HepG2 (cell line): Measurements from ENCODE around the gene TM4SF20. TPM values are rescaled to one million over a fixed set of nuclear protein-coding genes. Genes with fewer than 3 reads are reported as not detected.

Experiments used
- ATAC-seq: fragments of 200-7000 bp; cut with Tn5 transposase; 3 replicates; pipeline ENCODE4 v1.9.1; 2020; ENCODE audit warnings: mild to moderate bottlenecking, moderate library complexity
- BruUV-seq: library from RNA; stranded (reverse); fragments of 400-500 nt; replicated peaks from 2 replicates; lab custom pipeline; 2021; lab: Mats Ljungman, UMichigan
- CTCF ChIA-PET: fragments of 300-600 bp; formaldehyde crosslinking; extraction: SDS; loops from one replicate; lab custom pipeline; 2021; ENCODE audit warnings: low total read pairs, inconsistent platforms, low intra/inter-chr PET ratio; lab: Yijun Ruan, JAX
- POLR2A ChIA-PET: fragments of 350-600 bp; sonication (Branson Sonifier 250); formaldehyde crosslinking; loops from one replicate; lab custom pipeline; 2020; ENCODE audit warnings: antibody characterized with exemption, inconsistent platforms; lab: Yijun Ruan, JAX
- DNase-seq: peaks from one replicate; pipeline ENCODE4 v3.0.0-alpha.2; 2015; ENCODE audit warnings: low spot score
- FAIRE-seq: peaks from 3 replicates; lab custom pipeline; 2011; peaks lifted over from hg19 to GRCh38; lab: Jason Lieb, UNC
- H2AFZ ChIP-seq: one replicate; pipeline ENCODE4 v1.6.1; 2011; ENCODE audit warnings: low read length, inconsistent platforms
- H3K27ac ChIP-seq: fragments of 300-600 bp; 3 replicates; pipeline ENCODE4 v1.8.0; 2011; ENCODE audit warnings: mixed run types, mild to moderate bottlenecking, mixed read lengths, low read length, inconsistent platforms; ENCODE audit not compliant: insufficient read depth; ENCODE audit errors: extremely low read length
- H3K27me3 ChIP-seq, 2 experiments: fragments of 200-600 bp in 1 of 2; 2 replicates in 1 of 2; 3 replicates in 1 of 2; pipeline versions ENCODE4 v1.6.0 to v1.8.0; 2011; ENCODE audit warnings: low read length in 2 of 2, mild to moderate bottlenecking in 2 of 2, moderate library complexity in 2 of 2, inconsistent platforms in 1 of 2; ENCODE audit not compliant: insufficient read depth in 2 of 2, control insufficient read depth in 1 of 2
- H3K36me3 ChIP-seq, 2 experiments: fragments of 200-600 bp in 1 of 2; replicated peaks in 1 of 2; 2 replicates in 1 of 2; 3 replicates in 1 of 2; pipeline versions ENCODE4 v1.5.1 to v1.8.0; 2011; ENCODE audit warnings: low read length in 2 of 2, inconsistent platforms in 1 of 2; ENCODE audit not compliant: insufficient read depth in 2 of 2, control insufficient read depth in 1 of 2
- H3K4me1 ChIP-seq: 2 replicates; pipeline ENCODE4 v1.5.1; 2012; ENCODE audit warnings: low read length, inconsistent platforms; ENCODE audit not compliant: insufficient read depth
- H3K4me2 ChIP-seq: 2 replicates; pipeline ENCODE4 v1.6.0; 2011; ENCODE audit warnings: low read depth, low read length, inconsistent platforms
- H3K4me3 ChIP-seq, 3 experiments: fragments of 200-600 bp in 1 of 3; sonication (generic), shearing (Covaris generic) in 1 of 3; replicated peaks in 1 of 3; 2 replicates each; pipeline ENCODE4 v1.5.1; 2011 to 2016; ENCODE audit warnings: low read length in 3 of 3, inconsistent platforms in 2 of 3, low read depth in 2 of 3, mild to moderate bottlenecking in 2 of 3, control low read depth in 1 of 3, mixed read lengths in 1 of 3; ENCODE audit not compliant: insufficient read depth in 1 of 3
- H3K79me2 ChIP-seq: one replicate; pipeline ENCODE4 v1.6.1; 2011; ENCODE audit warnings: low read length, inconsistent platforms; ENCODE audit not compliant: insufficient read depth
- H3K9ac ChIP-seq: 2 replicates; pipeline ENCODE4 v1.6.0; 2011; ENCODE audit warnings: mild to moderate bottlenecking, low read depth, low read length, inconsistent platforms; ENCODE audit not compliant: insufficient read depth
- H3K9me3 ChIP-seq: 2 replicates; pipeline ENCODE4 v1.5.1; 2012; ENCODE audit warnings: mild to moderate bottlenecking, low read length
- H4K20me1 ChIP-seq: 2 replicates; pipeline ENCODE4 v1.6.0; 2011; ENCODE audit warnings: inconsistent platforms, mild to moderate bottlenecking, low read length, moderate library complexity; ENCODE audit not compliant: insufficient read depth
- CENPX ChIP-seq: sonication (generic); formaldehyde crosslinking; IDR thresholded peaks from 2 replicates; pipeline ENCODE4 v1.9.0; 2021; ENCODE audit warnings: mild to moderate bottlenecking, missing genetic modification reagents, moderate library complexity
- DPF2 ChIP-seq: sonication (generic); formaldehyde crosslinking; IDR thresholded peaks from 2 replicates; pipeline ENCODE4 v1.4.0; 2020; ENCODE audit warnings: mild to moderate bottlenecking, low read depth, missing genetic modification reagents, borderline replicate concordance
- DZIP1 ChIP-seq: sonication (generic); formaldehyde crosslinking; IDR thresholded peaks from 2 replicates; pipeline ENCODE4 v1.5.0; 2020; ENCODE audit warnings: mild to moderate bottlenecking, missing genetic modification reagents
- FOXO1 ChIP-seq: sonication (generic); formaldehyde crosslinking; IDR thresholded peaks from 2 replicates; pipeline ENCODE4 v1.4.0; 2020; ENCODE audit warnings: missing genetic modification reagents
- FOXP1 ChIP-seq, 2 experiments: fragments of 450-650 bp in 1 of 2; IDR thresholded peaks; 2 replicates each; pipeline ENCODE4 v1.6.1; 2017 to 2018; ENCODE audit warnings: antibody characterized with exemption in 1 of 2
- MAFF ChIP-seq: IDR thresholded peaks from 2 replicates; pipeline ENCODE4 v1.6.1; 2011; ENCODE audit warnings: low read depth, low read length, improper control_type of control experiment
- TEAD2 ChIP-seq: sonication (generic); formaldehyde crosslinking; IDR thresholded peaks from 2 replicates; pipeline ENCODE4 v1.9.0; 2021; ENCODE audit warnings: missing genetic modification reagents
- ZNF451 ChIP-seq: sonication (generic); formaldehyde crosslinking; IDR thresholded peaks from 2 replicates; pipeline ENCODE4 v1.5.0; 2020; ENCODE audit warnings: mild to moderate bottlenecking, missing genetic modification reagents
- ZNF570 ChIP-seq: sonication (generic); formaldehyde crosslinking; IDR thresholded peaks from 2 replicates; pipeline ENCODE4 v1.4.0; 2020; ENCODE audit warnings: mild to moderate bottlenecking, missing genetic modification reagents, borderline replicate concordance
- ZNF660 ChIP-seq: sonication (generic); formaldehyde crosslinking; IDR thresholded peaks from 2 replicates; pipeline ENCODE4 v1.5.1; 2020; ENCODE audit warnings: mild to moderate bottlenecking, low read depth, missing genetic modification reagents, borderline replicate concordance
- ZNF720 ChIP-seq: sonication (generic); formaldehyde crosslinking; IDR thresholded peaks from 2 replicates; pipeline ENCODE4 v1.4.0; 2020; ENCODE audit warnings: missing genetic modification reagents
- ZNF776 ChIP-seq: sonication (generic); formaldehyde crosslinking; IDR thresholded peaks from 2 replicates; pipeline ENCODE4 v1.4.0; 2020; ENCODE audit warnings: mild to moderate bottlenecking, missing genetic modification reagents
- WGBS: methylation state at CpG from one replicate; pipeline ENCODE4 v1.1.6; 2017; ENCODE audit warnings: low lambda C conversion rate; 5-methylcytosine and 5-hydroxymethylcytosine counted together
- in situ Hi-C: cut with HindIII; loops from 2 replicates; pipeline ENCODE4 v1.10.0; 2017; ENCODE audit warnings: low pct_unique_long_range_greater_than_20kb; ENCODE audit not compliant: extremely low pct_ligation_motif_present
- intact Hi-C: fragments of 100-400 bp; cut with micrococcal nuclease; formaldehyde crosslinking; loops from one replicate; pipeline ENCODE4 v1.10.0; 2022; ENCODE audit not compliant: unreplicated experiment
- polyA plus RNA-seq, 8 experiments: library from polyadenylated mRNA; depleted of rRNA in 3 of 8; stranded (reverse) in 7 of 8; unstranded in 1 of 8; fragments of >200 nt; fragmentation: Illumina TruSeq in 4 of 8; extraction: Trizol in 4 of 8; gene quantifications; 2 replicates each; pipeline versions ENCODE4 v1.2.1 to v1.2.3, GENCODE V29; 2011 to 2016; ENCODE audit warnings: low read depth in 4 of 8, missing spikeins in 1 of 8, mixed read lengths in 1 of 8; ENCODE audit not compliant: insufficient read depth in 1 of 8
- total RNA-seq, 5 experiments: library from RNA; depleted of rRNA; stranded (reverse); fragments of >200 nt; fragmentation: Illumina TruSeq; extraction: Trizol; gene quantifications; 2 replicates each; pipeline ENCODE4 v1.2.3, GENCODE V29; 2016; ENCODE audit warnings: low read depth in 1 of 5
- TF ChIP-seq, protein P1 (sequence below): sonication (generic); formaldehyde crosslinking; IDR thresholded peaks from 2 replicates; pipeline ENCODE4 v1.4.0; 2020; ENCODE audit warnings: mild to moderate bottlenecking, missing genetic modification reagents
- TF ChIP-seq, protein P2 (sequence below): sonication (generic); formaldehyde crosslinking; IDR thresholded peaks from 2 replicates; pipeline ENCODE4 v1.5.0; 2020; ENCODE audit warnings: mild to moderate bottlenecking, low read depth, missing genetic modification reagents, borderline replicate concordance

The TM4SF20 gene
- total and polyA plus RNA-seq, 2 of the 13 experiments (the other 11 are each of a cell fraction or from before 2014, with no cell fraction given), result not detected

GRCh38 chr2:227411990-227412350, 32.9 kb upstream of the TM4SF20 start:
- Histone ChIP-seq H3K9ac (no peak overlapping the region), H3K9me3 (no peaks in the 10 kb centered on the region), H3K4me3 (no peak overlapping the region), H3K4me2 (no peak overlapping the region), H2AFZ (no peak overlapping the region), H3K79me2 (no peaks in the 10 kb centered on the region), H3K36me3 (no peaks in the 10 kb centered on the region), H3K4me1 (peaks cover 27% of the 10 kb centered on the region), H3K27me3 (no peaks in the 10 kb centered on the region), H3K27ac (no peak overlapping the region), H4K20me1 (no peaks in the 10 kb centered on the region)
- POLR2A ChIA-PET, result no interaction called here
- in situ Hi-C loops (no loop called here), intact Hi-C loops (no loop called here)
- no peak for TF ChIP-seq ZNF660 (CRISPR knock-in tag)
- TF ChIP-seq ZNF720 (CRISPR knock-in tag), result no peak
- TF ChIP-seq ZNF451 (CRISPR knock-in tag), result no peak
- no peak for TF ChIP-seq FOXP1 (IDR thresholded peaks at IDR 0.05)
- TF ChIP-seq FOXP1 (CRISPR knock-in tag; IDR thresholded peaks at IDR 0.05), result no peak
- TF ChIP-seq, protein P1, sequence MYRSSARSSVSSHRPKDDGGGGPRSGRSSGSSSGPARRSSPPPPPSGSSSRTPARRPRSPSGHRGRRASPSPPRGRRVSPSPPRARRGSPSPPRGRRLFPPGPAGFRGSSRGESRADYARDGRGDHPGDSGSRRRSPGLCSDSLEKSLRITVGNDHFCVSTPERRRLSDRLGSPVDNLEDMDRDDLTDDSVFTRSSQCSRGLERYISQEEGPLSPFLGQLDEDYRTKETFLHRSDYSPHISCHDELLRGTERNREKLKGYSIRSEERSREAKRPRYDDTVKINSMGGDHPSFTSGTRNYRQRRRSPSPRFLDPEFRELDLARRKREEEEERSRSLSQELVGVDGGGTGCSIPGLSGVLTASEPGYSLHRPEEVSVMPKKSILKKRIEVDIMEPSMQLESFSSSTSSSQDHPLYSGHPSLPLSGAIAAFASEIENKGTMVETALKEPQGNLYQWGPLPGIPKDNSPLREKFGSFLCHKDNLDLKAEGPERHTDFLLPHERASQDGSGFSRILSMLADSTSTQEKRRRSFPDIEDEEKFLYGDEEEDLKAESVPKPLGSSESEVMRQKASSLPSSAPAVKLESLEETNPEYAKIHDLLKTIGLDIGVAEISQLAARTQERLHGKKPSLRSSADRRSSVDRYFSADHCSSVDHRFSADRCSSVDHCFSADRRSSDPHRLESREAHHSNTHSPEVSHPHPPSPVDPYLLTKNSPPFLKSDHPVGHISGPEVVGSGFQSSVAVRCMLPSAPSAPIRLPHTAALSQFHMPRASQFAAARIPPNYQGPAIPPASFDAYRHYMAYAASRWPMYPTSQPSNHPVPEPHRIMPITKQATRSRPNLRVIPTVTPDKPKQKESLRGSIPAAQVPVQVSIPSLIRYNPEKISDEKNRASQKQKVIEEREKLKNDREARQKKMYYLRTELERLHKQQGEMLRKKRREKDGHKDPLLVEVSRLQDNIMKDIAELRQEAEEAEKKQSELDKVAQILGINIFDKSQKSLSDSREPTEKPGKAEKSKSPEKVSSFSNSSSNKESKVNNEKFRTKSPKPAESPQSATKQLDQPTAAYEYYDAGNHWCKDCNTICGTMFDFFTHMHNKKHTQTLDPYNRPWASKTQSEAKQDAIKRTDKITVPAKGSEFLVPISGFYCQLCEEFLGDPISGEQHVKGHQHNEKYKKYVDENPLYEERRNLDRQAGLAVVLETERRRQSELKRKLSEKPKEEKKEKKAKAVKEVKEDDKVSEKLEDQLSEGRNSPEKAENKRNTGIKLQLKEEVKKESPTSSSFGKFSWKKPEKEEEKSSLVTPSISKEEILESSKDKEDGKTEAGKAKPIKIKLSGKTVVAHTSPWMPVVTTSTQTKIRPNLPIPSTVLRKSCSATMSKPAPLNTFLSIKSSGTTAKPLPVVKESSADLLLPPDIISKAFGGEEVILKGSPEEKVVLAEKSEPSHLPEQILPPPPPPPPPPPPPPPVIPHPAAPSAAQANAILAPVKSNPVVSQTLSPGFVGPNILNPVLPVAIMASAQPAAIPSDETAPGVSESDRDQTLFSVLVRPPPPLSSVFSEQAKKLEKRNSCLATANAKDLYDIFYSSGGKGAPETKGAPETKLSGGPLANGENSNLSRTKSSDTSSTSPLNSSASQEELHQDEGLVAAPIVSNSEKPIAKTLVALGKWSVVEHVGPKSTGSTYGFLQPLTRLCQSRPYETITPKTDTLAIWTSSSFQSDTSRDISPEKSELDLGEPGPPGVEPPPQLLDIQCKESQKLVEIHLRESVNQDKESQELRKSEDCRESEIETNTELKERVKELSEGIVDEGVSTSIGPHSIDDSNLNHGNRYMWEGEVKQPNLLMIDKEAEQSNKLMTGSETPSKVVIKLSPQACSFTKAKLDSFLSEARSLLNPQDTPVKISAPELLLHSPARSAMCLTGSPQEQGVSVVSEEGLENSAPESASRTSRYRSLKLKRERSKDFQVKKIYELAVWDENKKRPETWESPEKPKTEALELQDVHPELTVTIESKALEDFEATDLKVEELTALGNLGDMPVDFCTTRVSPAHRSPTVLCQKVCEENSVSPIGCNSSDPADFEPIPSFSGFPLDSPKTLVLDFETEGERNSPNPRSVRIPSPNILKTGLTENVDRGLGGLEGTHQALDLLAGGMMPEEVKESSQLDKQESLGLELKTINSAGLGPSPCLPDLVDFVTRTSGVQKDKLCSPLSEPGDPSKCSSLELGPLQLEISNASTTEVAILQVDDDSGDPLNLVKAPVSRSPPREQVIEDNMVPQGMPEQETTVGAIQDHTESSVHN (CRISPR knock-in tag), result no peak
- TF ChIP-seq ZNF776, result no peak
- TF ChIP-seq DZIP1 (CRISPR knock-in tag), result no peak
- no peak for TF ChIP-seq CENPX
- no peak for TF ChIP-seq TEAD2 (CRISPR knock-in tag)
- TF ChIP-seq MAFF, result no peak
- TF ChIP-seq FOXO1 (CRISPR knock-in tag), result no peak
- no peak for TF ChIP-seq DPF2 (CRISPR knock-in tag)
- no peak for TF ChIP-seq ZNF570 (CRISPR knock-in tag)
- TF ChIP-seq, protein P2, sequence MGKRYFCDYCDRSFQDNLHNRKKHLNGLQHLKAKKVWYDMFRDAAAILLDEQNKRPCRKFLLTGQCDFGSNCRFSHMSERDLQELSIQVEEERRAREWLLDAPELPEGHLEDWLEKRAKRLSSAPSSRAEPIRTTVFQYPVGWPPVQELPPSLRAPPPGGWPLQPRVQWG, result no peak
- WGBS, result 87% methylated on average over 3 of the region's 3 CpGs
- CTCF ChIA-PET, result no interaction called here
- DNase-seq (no peak), ATAC-seq (no peak), FAIRE-seq (no peak)
- no TSS peak for BruUV-seq
